Keratinocyte (primary cell): ENCODE data around the gene TACC2. TPM values are rescaled to one million over a fixed set of nuclear protein-coding genes. Genes with fewer than 3 reads are reported as not detected.

Experiments used
- DNase-seq: peaks from one replicate; pipeline ENCODE4 v3.0.0-alpha.2; 2011; ENCODE audit warnings: low read depth, missing footprints, low spot score
- FAIRE-seq: peaks from 2 replicates; lab custom pipeline; 2011; peaks lifted over from hg19 to GRCh38; lab: Jason Lieb, UNC
- H2AFZ ChIP-seq: 2 replicates; pipeline ENCODE4 v1.6.0; 2012; ENCODE audit warnings: low read length, control low read depth, inconsistent platforms; ENCODE audit not compliant: control insufficient read depth
- H3K27ac ChIP-seq: 2 replicates; pipeline ENCODE4 v1.5.1; 2011; ENCODE audit warnings: low read length; ENCODE audit not compliant: control insufficient read depth, insufficient read depth
- H3K27me3 ChIP-seq: 3 replicates; pipeline ENCODE4 v1.6.0; 2011; ENCODE audit warnings: low read length; ENCODE audit not compliant: control insufficient read depth, insufficient read depth; ENCODE audit errors: extremely low read depth
- H3K36me3 ChIP-seq, 2 experiments: 2 replicates in 1 of 2; 3 replicates in 1 of 2; pipeline ENCODE4 v1.5.1; 2011; ENCODE audit warnings: low read length in 2 of 2, mild to moderate bottlenecking in 1 of 2; ENCODE audit not compliant: control insufficient read depth in 2 of 2, insufficient read depth in 2 of 2; ENCODE audit errors: extremely low read depth in 1 of 2
- H3K4me1 ChIP-seq: 3 replicates; pipeline ENCODE4 v1.5.1; 2011; ENCODE audit warnings: low read length; ENCODE audit not compliant: control insufficient read depth, insufficient read depth; ENCODE audit errors: extremely low read depth
- H3K4me2 ChIP-seq: 3 replicates; pipeline ENCODE4 v1.6.0; 2011; ENCODE audit warnings: low read depth, low read length; ENCODE audit not compliant: control insufficient read depth, insufficient read depth; ENCODE audit errors: extremely low read depth
- H3K4me3 ChIP-seq, 3 experiments: fragments of 200-600 bp in 1 of 3; sonication (generic) in 1 of 3; 2 replicates in 2 of 3; 3 replicates in 1 of 3; pipeline ENCODE4 v1.5.1; 2011 to 2016; ENCODE audit warnings: low read length in 3 of 3, mild to moderate bottlenecking in 3 of 3, control low read depth in 2 of 3, inconsistent platforms in 1 of 3, low read depth in 1 of 3, mixed read lengths in 1 of 3, mixed run types in 1 of 3, moderate library complexity in 1 of 3; ENCODE audit not compliant: control insufficient read depth in 2 of 3, insufficient read depth in 2 of 3; ENCODE audit errors: extremely low read depth in 1 of 3
- H3K79me2 ChIP-seq: 2 replicates; pipeline ENCODE4 v1.6.0; 2012; ENCODE audit warnings: low read length; ENCODE audit not compliant: control insufficient read depth, insufficient read depth
- H3K9ac ChIP-seq: 3 replicates; pipeline ENCODE4 v1.6.0; 2011; ENCODE audit warnings: low read length; ENCODE audit not compliant: control insufficient read depth, insufficient read depth; ENCODE audit errors: extremely low read depth
- H3K9me1 ChIP-seq: 3 replicates; pipeline ENCODE4 v1.6.0; 2011; ENCODE audit warnings: low read length; ENCODE audit not compliant: control insufficient read depth, insufficient read depth; ENCODE audit errors: extremely low read depth
- H3K9me3 ChIP-seq: 2 replicates; pipeline ENCODE4 v1.5.1; 2012; ENCODE audit warnings: low read depth, low read length; ENCODE audit not compliant: control insufficient read depth
- H4K20me1 ChIP-seq: 3 replicates; pipeline ENCODE4 v1.6.0; 2011; ENCODE audit warnings: low read length; ENCODE audit not compliant: control insufficient read depth, insufficient read depth; ENCODE audit errors: extremely low read depth
- CTCF ChIP-seq, 3 experiments: IDR thresholded peaks in 1 of 3; conservative IDR thresholded peaks in 1 of 3; optimal IDR thresholded peaks in 1 of 3; 2 replicates in 2 of 3; 3 replicates in 1 of 3; pipeline versions ENCODE3 to v1.5.1; 2011; ENCODE audit warnings: low read length in 3 of 3, mild to moderate bottlenecking in 3 of 3, moderate library complexity in 2 of 3, control low read depth in 1 of 3, inconsistent platforms in 1 of 3; ENCODE audit not compliant: insufficient read depth in 2 of 3; ENCODE audit errors: extremely low read depth in 1 of 3
- EZH2 ChIP-seq: IDR thresholded peaks from one replicate; pipeline ENCODE4 v1.6.1; 2012; ENCODE audit warnings: inconsistent platforms, mild to moderate bottlenecking, low read length, moderate library complexity
- dilution Hi-C: fragments of 300-500 bp; cut with MboI; formaldehyde crosslinking; loops from one replicate; pipeline ENCODE4 v1.7.0; 2020; ENCODE audit warnings: low sequenced_read_pairs; ENCODE audit not compliant: extremely low pct_ligation_motif_present
- polyA plus RNA-seq, 5 experiments: library from polyadenylated mRNA; depleted of rRNA in 3 of 5; stranded (reverse) in 3 of 5; stranded (forward) in 1 of 5; unstranded in 1 of 5; fragments of >200 nt; gene quantifications; 1 replicate in 1 of 5; 2 replicates in 3 of 5; 3 replicates in 1 of 5; pipeline versions ENCODE4 v1.2.1 to v1.2.3, GENCODE V29; 2011 to 2012; ENCODE audit warnings: missing spikeins in 2 of 5, low read depth in 1 of 5, low replicate concordance in 1 of 5
- small RNA-seq, 3 experiments: library from RNA; depleted of rRNA; stranded (forward); fragments of <200 nt; gene quantifications; one replicate each; pipeline ENCODE3, GENCODE V24; 2012; ENCODE audit warnings: low read depth in 3 of 3, low replicate concordance in 1 of 3; ENCODE audit not compliant: insufficient read length in 3 of 3

TACC2 gene
- polyA plus RNA-seq, 1 donor (not counting 4 experiments of a cell fraction or from before 2014, with no cell fraction given) = 12.8 TPM

DNA sequence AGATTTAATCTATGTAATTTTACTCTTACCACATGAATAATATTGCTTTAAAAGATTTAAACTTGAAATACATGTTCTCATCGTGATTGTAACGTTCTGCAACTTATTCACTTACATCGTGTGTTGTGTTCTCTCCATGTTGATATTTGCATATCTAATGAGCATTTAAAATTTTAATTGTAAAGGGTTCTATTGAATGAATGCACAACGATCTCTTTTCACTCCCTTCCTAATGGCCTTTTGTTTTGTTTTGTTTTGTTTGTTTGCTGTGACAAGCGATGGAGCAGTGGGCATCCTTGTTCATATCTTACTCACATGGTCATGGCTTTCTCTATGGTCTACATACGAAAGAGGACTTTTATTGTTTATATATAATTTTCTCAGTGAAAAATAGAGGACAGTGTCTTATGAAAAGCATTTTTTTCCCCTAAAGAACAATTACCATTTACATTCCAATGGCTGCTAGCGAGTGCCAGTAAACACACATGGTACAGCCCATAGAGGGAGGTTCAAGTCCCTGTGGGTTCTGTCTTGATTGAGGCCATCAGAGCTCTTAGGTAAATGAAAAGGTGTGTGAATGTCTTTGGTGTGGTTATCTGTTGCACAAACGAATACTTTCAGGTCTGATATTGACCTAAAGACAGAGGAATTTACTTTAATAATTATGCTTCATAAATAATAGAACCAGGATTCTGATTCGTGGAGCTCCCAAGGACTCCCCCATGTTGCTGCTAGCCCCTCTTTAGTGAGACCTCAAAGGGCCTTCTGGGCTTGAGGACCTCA lies 314.5 kb downstream of the TACC2 start:
- DNase-seq (no peak), FAIRE-seq (no peak)
- Histone ChIP-seq H3K9me3 (peaks cover 2% of the 10 kb centered on the region), H3K4me2 (no peak overlapping the region), H2AFZ (no peak overlapping the region), H3K27ac (no peak overlapping the region), H3K36me3 (no peaks in the 10 kb centered on the region), H3K4me3 (no peak overlapping the region), H4K20me1 (no peaks in the 10 kb centered on the region), H3K79me2 (no peaks in the 10 kb centered on the region), H3K9me1 (no peaks in the 10 kb centered on the region), H3K27me3 (no peaks in the 10 kb centered on the region), H3K9ac (no peak overlapping the region), H3K4me1 (peaks cover 19% of the 10 kb centered on the region)
- TF ChIP-seq CTCF (optimal IDR thresholded peaks at IDR 0.05 in 1 of 3, IDR thresholded peaks at IDR 0.05 in 1 of 3, conservative IDR thresholded peaks at IDR 0.05 in 1 of 3; ENCODE audit: extremely low read depth in 1 of 3, insufficient read depth in 2 of 3, low read length in 3 of 3) = no peak
- TF ChIP-seq EZH2 = no peak
- dilution Hi-C loops = no loop called here

Small RNAs within 50 kb of the gene (small RNA-seq; reads per million reads assigned to genes)
- gene RF02219 = 0 reads per million in 3 experiments

Other genes with a start within 250 kb of the TACC2 start
- 10.2 to 14.9 TPM (median 12.2 TPM) in 3 replicates for gene ATE1, start 61.1 kb upstream of the TACC2 start, polyA plus RNA-seq
- gene NSMCE4A, start 13.9 kb upstream of the TACC2 start, polyA plus RNA-seq = 27.5 to 52.0 TPM (median 29.1 TPM) in 3 replicates